ENCODE results near the gene YPEL3.
A peak's percentile ranks its signal among the peaks of the same experiment; 100 is the strongest.
"Not testable (repeated sequence)": the region's sequence is repeated elsewhere in the genome, so short reads cannot be mapped to it uniquely, and the experiment has no call there.

YPEL3 gene

DNA sequence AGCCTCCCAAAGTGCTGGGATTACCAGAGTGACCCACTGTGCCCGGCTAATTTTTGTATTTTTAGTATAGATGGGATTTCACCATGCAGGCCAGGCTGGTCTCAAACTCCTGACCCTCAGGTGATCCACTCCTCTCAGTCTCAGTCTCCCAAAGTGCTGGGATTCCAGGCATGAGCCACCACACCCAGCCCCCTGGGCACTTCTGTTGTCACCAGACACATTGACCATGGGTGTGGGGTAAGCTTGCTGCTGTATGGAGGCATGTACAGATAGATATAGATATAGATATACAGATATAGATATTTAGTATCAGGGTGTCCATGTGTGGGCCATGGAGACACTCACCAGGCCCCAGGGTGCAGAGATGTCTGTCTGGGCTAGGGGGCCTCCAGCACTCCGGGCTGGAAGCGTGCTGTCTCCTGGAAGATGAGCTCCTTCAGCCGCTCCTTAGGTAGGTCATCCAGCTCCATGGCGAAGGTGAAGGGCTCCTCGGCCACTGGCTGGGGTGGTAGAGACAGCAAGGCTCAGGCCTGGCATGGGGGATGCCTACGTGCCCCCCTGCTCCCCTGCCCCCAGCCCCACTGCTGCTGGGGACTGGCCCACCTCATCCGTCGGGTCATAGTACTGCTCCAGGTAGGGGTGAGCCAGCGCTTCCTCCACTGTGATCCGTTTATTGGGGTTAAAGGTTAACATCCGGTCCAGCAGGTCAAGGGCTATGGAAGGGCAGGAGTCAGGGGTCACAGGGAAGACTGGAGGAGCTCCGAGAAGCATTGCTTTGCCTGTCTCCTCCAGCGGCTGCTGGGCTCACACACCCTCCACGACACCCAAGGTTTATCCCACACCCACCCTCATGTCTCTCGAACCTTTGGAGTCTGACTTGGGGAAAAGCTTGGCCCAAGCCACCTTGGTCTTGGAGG lies 20.5 kb upstream of the YPEL3 start:
- DNase-seq (ENCODE audit: low spot score), result no peak

DNA sequence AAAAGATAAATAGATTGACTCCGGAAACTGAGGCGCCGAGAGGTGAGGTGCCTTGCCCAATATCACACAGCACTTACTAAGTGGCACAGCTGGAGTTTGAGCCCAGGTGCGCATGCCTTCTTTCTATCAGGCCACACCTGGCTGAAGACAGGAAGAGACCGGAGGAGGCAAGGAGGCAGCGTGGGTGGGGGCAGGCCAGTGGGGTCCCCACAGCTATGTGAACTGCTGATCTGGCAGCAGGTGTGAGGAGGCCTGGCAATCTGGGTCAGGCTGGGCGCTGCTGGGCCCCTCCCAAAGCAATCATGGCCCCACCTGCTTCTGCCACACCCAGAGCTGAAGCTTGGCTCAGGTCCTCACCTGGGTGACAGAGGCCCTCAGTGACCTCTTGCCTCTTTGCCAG lies 19.2 kb upstream of the YPEL3 start:
- DNase-seq (ENCODE audit: low spot score), result no peak

DNA sequence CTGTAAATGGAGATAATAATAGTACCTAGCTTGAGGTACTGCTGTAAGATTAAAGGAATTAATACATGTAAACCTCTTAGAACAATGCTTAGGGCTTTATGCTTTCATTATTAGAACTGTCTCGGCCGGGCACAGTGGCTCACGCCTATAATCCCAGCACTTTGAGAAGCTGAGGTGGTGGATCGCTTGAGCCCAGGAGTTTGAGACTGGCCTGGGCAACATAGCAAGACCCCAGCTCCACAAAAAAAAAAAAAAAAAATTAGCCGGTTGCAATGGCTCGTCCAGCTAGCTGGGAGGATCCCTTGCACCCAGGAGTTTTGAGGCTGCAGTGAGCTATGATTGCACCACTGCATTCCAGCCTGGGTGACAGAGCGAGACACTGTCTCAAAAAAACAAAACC lies 18.8 kb upstream of the YPEL3 start:
- DNase-seq (ENCODE audit: low spot score), result not testable (repeated sequence)

DNA sequence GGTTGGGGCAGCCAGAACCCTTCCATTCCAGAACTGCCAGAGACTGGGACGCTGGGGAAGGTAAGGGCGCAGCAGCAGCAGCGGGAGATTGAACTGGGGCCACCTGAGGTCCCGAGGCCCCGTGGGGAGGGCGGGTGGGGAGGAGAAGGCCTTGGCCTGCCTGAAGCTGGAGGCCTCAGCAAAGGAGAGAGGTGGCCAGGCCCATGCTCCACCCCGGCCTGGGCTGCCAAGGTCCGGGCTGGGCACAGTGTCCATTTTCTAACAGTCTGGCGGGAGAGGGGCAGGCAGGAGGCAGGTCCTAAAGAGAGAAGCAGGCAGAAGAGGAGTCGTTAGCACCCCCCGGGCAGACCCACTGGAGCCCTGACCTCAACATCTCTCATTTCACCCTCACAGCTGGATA lies 18.4 kb upstream of the YPEL3 start:
- no peak for DNase-seq (ENCODE audit: low spot score)

DNA sequence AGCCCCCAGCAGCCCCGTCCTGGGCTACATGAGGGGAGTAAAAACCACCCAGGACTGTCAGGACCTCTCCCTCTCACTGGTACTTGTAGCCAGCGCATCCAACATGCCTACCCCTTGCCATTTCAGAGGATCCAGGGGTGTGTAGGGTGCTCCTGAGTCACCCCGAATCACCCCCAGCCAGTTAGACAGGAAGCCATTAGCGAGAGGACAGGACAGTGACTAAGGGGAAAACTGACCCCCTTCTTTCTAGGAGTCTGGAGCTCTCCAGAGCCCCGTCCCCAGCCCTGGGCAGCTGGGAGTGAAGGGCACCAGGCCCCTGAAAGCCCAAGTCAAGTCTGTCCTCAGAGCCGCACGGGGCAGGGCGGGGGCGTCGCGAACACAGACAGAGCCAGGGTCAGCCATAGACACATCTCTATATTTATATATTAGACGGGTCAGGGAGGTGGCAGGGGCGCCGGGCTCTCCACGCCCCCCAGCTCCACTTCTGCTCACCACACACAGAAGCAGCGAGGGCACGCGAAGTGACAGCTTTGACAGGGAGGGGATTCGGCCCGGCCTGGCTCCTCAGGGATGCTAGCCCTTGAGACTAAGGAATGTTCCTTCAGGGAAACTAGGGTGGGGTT lies 17.8 kb upstream of the YPEL3 start:
- no peak for DNase-seq (ENCODE audit: low spot score)

DNA sequence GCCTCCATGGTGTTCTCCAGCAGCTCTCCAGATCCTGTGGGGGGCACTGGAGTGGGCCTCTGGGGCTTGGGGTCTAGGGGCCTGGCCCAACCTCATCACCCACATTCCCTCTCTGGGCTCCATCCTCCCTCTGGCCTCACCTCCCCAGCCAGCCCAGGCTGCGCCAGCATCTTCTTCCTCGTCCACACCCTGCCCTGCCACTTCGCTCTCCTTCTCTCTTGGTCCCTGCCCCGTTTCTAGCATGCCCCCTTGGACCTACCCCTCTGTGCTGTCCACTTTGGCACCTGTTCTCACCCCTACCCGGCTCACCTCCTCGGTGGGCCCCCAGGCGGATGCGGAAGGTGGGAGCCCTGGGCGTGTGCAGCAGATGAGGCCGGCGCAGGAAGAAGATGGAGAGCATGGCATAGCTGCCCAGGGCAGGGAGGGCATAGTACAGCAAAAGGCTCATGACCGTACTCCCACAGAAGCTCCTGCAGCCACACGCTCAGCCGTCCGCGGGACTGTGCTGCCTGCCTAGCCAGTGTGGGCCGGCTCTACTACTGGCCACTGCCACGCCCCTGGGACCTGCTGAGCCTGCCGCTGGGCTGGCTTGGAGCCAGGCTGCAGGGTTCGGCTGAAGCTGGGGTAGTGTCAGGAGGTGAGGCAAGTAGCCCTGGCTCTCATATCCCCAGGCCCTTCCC lies 17.2 kb upstream of the YPEL3 start, which contains the start of gene GDPD3:
Gene GDPD3, minus strand, starts transcription at position 507 of the 680 bp plus-strand sequence. Its CDS starts 59 bp downstream, at position 448.
- no peak for DNase-seq (ENCODE audit: low spot score)

DNA sequence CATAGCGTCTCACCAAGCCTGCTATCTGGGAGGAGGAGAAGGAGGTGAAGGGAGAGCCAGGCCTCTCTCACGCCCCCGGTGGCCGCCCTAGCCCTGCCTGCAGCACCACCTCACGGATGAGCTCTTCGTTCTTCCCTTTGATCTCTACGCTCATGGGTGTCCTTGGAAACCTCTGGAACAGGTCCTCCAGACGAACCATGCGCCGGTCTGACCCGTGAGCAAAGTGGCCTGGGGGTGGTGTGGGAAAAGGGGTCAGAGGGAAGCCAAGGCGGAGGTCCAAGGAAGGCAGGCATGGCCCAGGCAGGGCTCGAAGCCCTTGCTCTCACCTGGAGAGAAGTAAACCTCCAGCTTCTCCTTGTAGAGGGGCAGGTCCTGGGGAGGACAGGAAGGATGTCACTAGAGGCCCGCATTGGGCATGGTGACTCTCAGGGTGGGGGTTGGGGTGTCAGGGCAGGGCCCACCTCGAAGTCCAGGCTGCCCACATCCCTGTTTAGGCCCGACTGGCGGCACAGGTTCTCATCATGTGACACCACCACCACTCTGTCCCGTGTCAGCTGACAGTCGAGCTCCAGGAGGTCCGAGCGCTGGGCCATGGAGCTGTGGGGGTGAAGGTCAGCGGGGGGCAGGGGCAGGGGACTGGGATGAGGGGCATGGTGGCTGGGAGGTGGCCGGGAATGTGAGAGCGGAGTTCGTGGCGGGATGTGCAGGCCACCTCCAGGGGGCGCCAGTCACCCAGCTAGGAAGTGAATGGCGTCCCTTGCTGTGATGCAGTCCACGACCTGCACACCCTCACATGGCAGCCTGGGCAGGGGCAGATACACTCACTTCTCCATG lies 16.4 kb upstream of the YPEL3 start:
- peak; percentile 66 for DNase-seq (ENCODE audit: low spot score)

DNA sequence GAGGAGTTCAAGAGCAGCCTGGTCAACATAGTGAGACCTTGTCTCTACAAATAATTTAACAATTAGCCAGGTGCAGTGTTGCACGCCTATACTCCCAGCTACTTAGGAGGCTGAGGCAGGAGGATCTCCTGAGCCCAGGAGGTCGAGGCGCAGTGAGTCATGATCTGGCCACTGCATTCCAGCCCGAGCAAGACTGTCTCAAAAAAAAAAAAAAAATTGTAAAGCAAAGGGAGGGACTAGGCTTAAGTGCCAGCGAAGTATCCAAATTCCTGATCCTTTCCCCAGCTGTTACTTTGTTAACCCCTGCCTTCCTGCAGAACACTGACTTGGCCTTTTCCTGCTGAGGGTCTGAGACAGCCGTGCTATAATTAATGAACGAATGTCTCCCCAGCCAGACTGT lies 14.6 kb upstream of the YPEL3 start:
- DNase-seq (ENCODE audit: low spot score), result no peak

DNA sequence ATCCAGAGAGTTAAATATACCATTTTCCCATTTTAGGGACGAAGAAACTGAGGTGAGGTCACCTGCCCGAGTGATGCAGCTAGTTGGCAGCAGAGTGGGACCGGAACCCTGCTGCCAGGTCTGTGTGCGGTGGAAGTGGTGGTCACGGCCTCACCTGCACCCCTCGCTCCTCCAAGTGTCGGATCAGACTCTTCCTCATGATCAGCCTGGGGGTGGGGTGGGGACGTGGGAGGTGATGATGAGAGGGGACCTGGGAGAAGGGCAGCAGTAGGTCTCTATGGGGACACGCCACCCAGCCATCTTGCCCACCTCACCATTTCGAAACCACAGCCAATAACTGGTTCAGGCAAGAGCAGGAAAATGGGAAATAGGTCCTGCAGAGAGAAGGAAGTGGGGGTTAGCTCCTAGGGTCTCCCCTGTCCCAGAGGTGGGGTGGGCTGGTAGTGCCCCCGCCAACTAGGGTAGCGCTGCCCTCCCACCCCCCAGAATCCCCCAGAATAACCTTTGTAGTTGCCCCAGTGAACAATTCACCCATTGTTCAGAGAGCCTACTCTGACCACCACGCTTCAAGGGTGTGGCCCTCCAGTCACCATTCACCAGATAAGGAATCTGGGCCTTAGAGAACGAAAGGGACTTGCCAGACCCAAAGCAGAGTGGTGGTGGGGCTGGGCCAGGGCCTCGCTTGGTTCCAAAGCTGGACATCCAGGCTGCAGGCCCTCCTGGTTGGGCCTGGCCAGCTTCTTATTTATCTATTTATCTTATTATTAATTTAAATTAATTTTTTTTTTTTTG lies 12.2 kb upstream of the YPEL3 start:
- no peak for DNase-seq (ENCODE audit: low spot score)

DNA sequence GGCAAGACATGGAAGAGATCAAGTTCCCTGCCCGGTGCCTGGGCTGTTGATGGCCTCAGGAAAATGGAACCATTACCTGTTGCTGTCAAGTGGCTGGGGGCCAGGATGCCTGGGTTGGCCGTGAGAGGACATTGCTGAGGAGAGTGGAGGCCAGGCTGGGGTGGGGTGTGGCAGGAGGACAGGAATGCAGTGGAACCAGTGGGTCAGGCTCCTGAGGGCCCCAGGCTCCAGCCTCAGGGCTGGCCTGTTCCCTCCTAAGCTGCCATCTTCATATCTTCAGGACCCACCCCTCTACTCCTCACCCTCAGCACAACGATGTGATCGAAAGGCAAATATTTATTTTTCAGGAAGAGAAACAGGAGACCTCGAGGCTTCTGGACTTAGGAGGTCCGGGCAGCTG lies 8.5 kb upstream of the YPEL3 start:
- no peak for DNase-seq (ENCODE audit: low spot score)

DNA sequence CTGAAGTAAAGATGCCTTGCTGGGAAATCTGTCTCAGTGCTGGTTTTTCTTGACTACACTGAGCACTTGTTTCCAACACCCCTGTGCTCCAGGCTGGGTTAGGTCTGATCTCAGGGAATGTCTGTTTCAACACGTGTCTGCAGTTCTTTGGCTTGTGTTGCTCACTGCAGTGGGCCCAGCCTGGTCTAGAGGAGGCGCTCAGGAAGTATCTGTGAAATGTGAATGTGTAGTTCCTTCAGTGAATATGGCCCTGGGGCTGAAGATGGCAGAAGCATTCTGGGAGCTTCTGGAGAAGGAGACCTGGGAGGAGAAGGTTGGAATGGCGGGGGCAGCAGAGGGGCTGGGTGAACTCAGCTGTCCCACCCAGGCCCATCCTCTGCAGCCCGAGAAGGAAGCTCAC lies 8.1 kb upstream of the YPEL3 start:
- no peak for DNase-seq (ENCODE audit: low spot score)

DNA sequence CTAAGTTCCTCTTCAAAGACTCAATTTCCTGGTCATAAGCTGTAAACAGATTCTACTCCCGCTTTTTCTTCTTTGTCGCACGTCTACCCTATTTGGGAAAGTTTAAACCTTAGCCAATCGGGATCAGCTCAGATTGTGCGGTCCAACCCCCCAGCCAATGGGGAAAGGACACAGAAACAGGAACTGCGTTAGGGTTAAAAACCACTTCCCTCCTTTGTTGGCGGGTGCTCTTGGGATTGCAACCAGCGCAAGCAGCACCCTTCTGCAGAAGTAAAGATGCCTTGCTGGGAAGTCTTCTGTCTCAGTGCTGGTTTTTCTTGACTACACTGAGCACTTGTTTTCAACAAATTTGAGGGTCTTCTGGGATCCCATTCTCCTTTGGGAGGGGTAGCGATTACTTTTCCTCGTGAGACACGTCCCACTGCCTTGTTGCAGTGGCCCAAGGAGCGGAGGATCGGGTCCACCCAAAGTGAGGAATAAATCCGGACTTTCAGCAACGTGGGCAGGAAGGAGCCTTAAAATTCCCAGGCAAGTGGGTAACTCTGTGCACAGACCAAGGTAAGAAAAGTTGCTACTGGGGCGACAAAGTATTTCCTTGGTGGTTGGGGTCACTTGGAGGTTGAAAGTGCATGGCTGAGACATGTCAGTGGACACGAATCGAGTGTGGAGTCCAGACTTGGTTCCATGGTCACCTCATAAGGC lies 1.0 kb upstream of the YPEL3 start:
- no peak for DNase-seq (ENCODE audit: low spot score)

DNA sequence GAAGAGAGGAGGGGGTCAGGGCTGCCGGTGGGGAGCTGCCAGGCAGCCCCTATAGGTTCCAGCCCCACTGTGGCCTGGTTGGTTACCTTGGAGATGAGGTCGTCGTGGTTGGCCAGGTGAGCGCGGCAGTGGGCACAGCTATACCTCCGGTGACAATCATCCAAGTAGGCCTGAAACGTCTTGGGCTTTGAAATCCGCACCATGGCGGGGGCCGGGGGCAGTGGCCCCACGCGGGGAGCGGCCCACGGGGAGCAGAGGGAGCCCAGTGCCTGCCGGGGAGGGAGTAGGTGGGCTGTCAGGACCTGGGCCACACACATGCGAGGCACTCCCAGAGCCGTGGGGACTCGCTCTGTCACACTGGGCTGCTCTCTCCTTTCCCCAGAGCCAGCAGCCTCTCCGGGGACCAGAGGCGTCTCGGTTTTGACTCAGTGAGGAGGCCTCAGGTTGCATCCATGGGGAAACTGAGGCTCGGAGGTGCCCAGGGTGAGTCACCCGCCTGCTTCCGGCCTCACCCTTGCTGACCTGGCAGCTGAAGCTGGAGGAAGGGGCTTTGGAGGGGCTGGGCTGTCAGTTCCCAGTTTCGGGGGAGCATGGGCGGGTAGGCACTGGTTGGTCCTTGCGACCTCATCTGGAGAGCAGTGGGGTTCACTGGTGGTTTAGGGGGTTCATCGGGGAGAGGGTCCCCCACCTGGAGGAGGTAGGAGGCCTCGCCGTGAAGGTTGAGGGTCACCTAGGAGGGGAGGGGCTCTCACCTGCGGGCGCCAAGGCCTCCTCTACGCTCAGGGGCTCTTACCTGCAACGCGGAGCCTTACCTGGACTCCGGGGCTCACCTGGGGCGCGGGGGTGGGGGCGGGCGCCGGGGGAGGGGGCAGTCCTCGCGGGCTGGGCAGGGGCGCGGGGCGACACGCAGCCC lies 591 bp downstream of the YPEL3 start:
- no peak for DNase-seq (ENCODE audit: low spot score)

DNA sequence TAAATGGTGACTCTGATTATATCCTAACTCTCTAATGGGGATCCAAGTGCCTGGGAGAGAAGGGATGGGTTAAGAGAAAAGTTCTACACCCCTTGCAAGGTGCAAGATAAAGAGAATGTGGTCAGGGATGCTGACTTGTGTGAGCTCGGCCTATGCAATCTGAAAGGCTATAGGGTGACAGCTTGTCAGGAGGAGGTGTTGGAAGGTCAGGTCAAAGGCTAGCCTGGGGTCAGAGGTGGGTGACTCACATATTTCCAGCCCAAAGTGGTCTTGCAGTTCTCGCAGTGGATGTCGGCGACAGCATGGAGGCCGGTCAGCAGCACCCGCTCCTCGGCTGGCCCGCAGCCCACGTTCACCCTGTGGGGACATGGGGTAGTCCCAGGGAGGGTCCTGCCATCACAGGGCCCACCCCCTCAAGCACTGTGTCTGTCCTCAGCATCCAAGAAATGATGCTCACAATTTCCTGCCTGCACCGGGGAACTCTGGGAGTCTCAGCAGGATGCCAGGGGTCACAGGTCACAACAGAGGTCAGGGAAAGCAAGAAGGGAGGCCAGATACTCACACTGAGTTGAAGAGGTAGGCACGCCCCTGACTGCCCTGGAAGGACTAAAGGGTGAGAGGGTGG lies 1.4 kb downstream of the YPEL3 start:
- DNase-seq (ENCODE audit: low spot score), result no peak

DNA sequence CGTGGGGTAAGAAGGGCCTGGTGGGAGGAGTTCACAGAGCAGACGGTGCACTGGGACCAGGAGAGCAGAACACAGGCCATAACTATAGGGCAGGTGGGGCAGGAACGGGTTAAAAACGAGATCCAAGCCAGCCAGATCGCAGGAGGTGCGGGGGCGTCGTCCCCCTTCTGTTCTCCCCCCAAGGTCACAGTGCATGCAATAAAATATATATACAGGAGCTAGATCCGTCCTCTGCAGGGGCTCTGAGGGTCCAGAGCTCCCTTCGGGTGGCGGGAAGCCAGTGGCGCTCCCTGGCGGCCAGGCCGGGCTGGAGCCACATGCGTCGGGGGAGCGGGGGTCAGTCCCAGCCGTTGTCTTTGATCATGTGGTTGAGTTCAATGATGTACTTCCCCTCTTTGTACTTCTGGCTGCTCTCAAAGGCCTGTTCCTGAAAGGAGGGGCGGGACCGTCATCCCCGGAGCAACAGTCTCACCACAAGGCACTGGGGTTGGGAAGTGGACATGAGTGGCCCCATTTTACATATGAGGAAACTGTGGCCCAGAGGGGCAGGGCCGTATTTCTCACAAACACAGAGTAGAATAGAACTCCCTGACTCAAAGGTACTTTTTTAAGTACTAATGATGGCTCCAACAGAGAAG lies 3.5 kb downstream of the YPEL3 start:
- DNase-seq (ENCODE audit: low spot score), result peak; percentile 93

DNA sequence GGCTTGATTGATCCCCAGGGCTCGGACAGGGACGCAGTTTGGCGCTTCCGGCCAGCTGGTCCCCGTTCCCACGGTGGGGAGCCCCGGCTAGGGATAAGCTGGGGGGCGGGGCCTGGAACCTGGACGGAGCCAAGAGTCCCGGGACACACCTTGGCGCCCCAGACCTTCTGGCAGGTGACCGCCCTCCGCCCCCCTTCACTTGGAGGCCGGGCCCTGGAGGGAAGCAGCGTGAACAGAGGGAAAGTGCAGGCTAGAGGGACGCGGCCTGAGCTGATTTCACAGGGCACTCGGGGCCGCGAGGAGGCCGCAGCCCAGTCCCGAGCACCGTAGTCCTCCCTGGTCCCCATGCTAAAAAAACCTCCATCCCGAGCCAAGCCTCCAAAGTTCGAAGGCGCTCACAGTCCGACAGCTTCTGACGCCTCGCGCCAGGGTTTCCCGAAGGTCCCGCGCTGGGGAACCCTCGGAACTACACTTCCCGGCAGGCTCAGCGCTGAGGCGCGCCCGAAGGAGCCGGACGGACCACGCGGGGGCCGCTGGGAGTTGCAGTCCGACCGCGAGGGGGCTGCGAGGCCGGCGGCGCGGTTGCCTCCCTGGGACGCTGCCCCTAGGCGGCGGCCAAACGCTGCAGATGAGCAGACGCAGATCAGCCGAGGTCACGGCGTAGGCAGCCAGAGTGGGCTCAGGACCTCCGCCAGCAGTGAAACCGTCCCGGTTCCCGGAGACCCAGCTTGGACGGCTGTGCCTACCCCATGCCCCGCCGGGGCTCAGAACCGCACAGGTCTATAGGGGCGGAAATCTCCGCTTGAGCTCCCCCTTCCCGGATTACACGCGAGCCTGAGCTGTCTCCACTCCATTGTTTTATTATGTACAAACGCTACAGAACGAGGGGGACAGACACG lies 4.3 kb downstream of the YPEL3 start, which contains the start of gene TBX6:
Gene TBX6, minus strand, starts transcription at position 451 of the 899 bp plus-strand sequence. CDS start 731 bp downstream, outside the sequence.
- DNase-seq (ENCODE audit: low spot score), result peak; percentile 95

Measured in NAMALWA (cell line).